K562 (cell line): ENCODE data around the gene HNRNPDL. TPM values are rescaled to one million over a fixed set of nuclear protein-coding genes. Genes with fewer than 3 reads are reported as not detected.

Experiments used
- ASH1L ChIP-seq: fragments of 450-650 bp; IDR thresholded peaks from 2 replicates; pipeline ENCODE4 v1.6.1; 2018; ENCODE audit warnings: borderline replicate concordance, mild to moderate bottlenecking, low read depth; ENCODE audit not compliant: partially characterized antibody
- CBFA2T2 ChIP-seq: fragments of 450-650 bp; conservative IDR thresholded peaks from 2 replicates; pipeline ENCODE4 v1.6.1; 2017; ENCODE audit warnings: mild to moderate bottlenecking
- CHD4 ChIP-seq: fragments of 200-600 bp; sonication (generic); IDR thresholded peaks from 3 replicates; pipeline ENCODE4 v1.6.1; 2012; ENCODE audit warnings: low read depth, mild to moderate bottlenecking, mixed read lengths, low read length, inconsistent platforms; ENCODE audit not compliant: insufficient read depth, insufficient replicate concordance, poor library complexity, severe bottlenecking
- DMBX1 ChIP-seq: fragments of 250-450 bp; sonication (Bioruptor Pico); IDR thresholded peaks from 2 replicates; pipeline ENCODE4 v1.8.0; 2022; ENCODE audit warnings: inconsistent platforms, mild to moderate bottlenecking, moderate library complexity, borderline replicate concordance
- GABPB2 ChIP-seq: fragments of 250-450 bp; sonication (Bioruptor Pico); conservative IDR thresholded peaks from 2 replicates; pipeline ENCODE4 v1.5.1; 2021; ENCODE audit warnings: mild to moderate bottlenecking
- HCFC1 ChIP-seq: IDR thresholded peaks from 2 replicates; pipeline ENCODE4 v1.6.1; 2012; ENCODE audit warnings: low read depth, low read length, improper control_type of control experiment
- HEY1 ChIP-seq: fragments of 250-450 bp; sonication (Bioruptor Pico); IDR thresholded peaks from 2 replicates; pipeline ENCODE4 v1.5.0; 2020; ENCODE audit warnings: mild to moderate bottlenecking, moderate library complexity, borderline replicate concordance
- IRF9 ChIP-seq: fragments of 450-650 bp; IDR thresholded peaks from 2 replicates; pipeline ENCODE4 v1.6.1; 2016; ENCODE audit warnings: missing biosample characterization, missing genetic modification characterization
- KLF16 ChIP-seq: IDR thresholded peaks from 2 replicates; pipeline ENCODE4 v1.6.1; 2016; ENCODE audit warnings: antibody characterized with exemption
- MEF2A ChIP-seq: IDR thresholded peaks from 2 replicates; pipeline ENCODE4 v1.6.1; 2011; ENCODE audit warnings: low read depth, mild to moderate bottlenecking, low read length, moderate library complexity; ENCODE audit not compliant: control insufficient read depth
- MITF ChIP-seq: IDR thresholded peaks from 2 replicates; pipeline ENCODE4 v1.6.1; 2014; ENCODE audit warnings: antibody characterized with exemption
- POLR2A ChIP-seq: fragments of 450-650 bp; conservative IDR thresholded peaks from 2 replicates; pipeline ENCODE4 v1.6.1; 2016
- POU5F1 ChIP-seq: fragments of 150-350 bp; IDR thresholded peaks from 2 replicates; pipeline ENCODE4 v1.6.1; 2014; ENCODE audit warnings: borderline replicate concordance, low read length, low read depth, mild to moderate bottlenecking; ENCODE audit not compliant: partially characterized antibody
- RERE ChIP-seq: sonication (generic); formaldehyde crosslinking; IDR thresholded peaks from 2 replicates; pipeline ENCODE4 v1.8.0; 2023; ENCODE audit warnings: missing genetic modification reagents, mild to moderate bottlenecking, borderline replicate concordance
- SFPQ ChIP-seq: fragments of 200-400 bp; formaldehyde crosslinking; IDR thresholded peaks from 2 replicates; pipeline ENCODE4 v1.6.1; 2017; ENCODE audit warnings: mild to moderate bottlenecking, low read depth, low read length, moderate library complexity
- SMARCC2 ChIP-seq: fragments of 450-650 bp; IDR thresholded peaks from 2 replicates; pipeline ENCODE4 v1.6.1; 2017; ENCODE audit warnings: antibody characterized with exemption, moderate library complexity, mild to moderate bottlenecking, low read depth
- STAT5A ChIP-seq: IDR thresholded peaks from 2 replicates; pipeline ENCODE4 v1.6.1; 2012; ENCODE audit warnings: low read length, inconsistent platforms, borderline replicate concordance
- STAT5B ChIP-seq: fragments of 250-450 bp; sonication (Bioruptor Pico); IDR thresholded peaks from 2 replicates; pipeline ENCODE4 v1.8.0; 2021; ENCODE audit warnings: mild to moderate bottlenecking, inconsistent platforms
- polyA plus RNA-seq, 8 experiments: library from polyadenylated mRNA; depleted of rRNA in 4 of 8; stranded (reverse) in 5 of 8; unstranded in 3 of 8; fragments of >200 nt; fragmentation: Nextera tagmentation in 2 of 8; fragmentation: Illumina TruSeq in 1 of 8; extraction: Ambion mirVana in 2 of 8; extraction: Trizol in 1 of 8; gene quantifications; 2 replicates each; pipeline versions ENCODE4 v1.2.1 to v1.2.3, GENCODE V29; 2011 to 2014; ENCODE audit warnings: inconsistent platforms in 1 of 8, missing spikeins in 1 of 8
- total RNA-seq, 7 experiments: library from RNA; depleted of rRNA in 6 of 7; stranded (reverse); fragments of >200 nt in 6 of 7; fragmentation: Illumina TruSeq in 2 of 7; extraction: Trizol in 2 of 7; gene quantifications; 2 replicates each; pipeline versions ENCODE4 v1.2.1 to v1.2.3, GENCODE V29; 2011 to 2021; ENCODE audit warnings: low replicate concordance in 1 of 7

HNRNPDL gene
- total and polyA plus RNA-seq, 9 of the 15 experiments (the other 6 are each of a cell fraction or from before 2014, with no cell fraction given) = 243 to 652 (median 351) TPM

GRCh38 chr4:82430193-82430963 is at the start of gene HNRNPDL, which contains the start of gene ENOPH1 (continued):
- TF ChIP-seq HCFC1 = peak; percentile 20; the same call in 1 of the 2 replicates
- no peak for TF ChIP-seq KLF16
- TF ChIP-seq SFPQ = no peak
- no peak for TF ChIP-seq POU5F1
- TF ChIP-seq ASH1L = no peak
- TF ChIP-seq HEY1 = no peak
- no peak for TF ChIP-seq DMBX1 (CRISPR knock-in tag)
- peak; percentile 51 for TF ChIP-seq CBFA2T2
- TF ChIP-seq POLR2A = peak; percentile 78
- no peak for TF ChIP-seq STAT5A
- TF ChIP-seq IRF9 (tag) = no peak
- no peak for TF ChIP-seq GABPB2
- TF ChIP-seq RERE (CRISPR knock-in tag) = no peak
- TF ChIP-seq MITF = peak; percentile 64; the same call in 1 of the 2 replicates
- no peak for TF ChIP-seq MEF2A
- TF ChIP-seq SMARCC2 = no peak
- TF ChIP-seq STAT5B (CRISPR knock-in tag) = no peak
- TF ChIP-seq CHD4 = no peak
